HCT116 (cell line): Measurements from ENCODE around the gene FAM181A. TPM values are rescaled to one million over a fixed set of nuclear protein-coding genes. Genes with fewer than 3 reads are reported as not detected.

Experiments used
- ATAC-seq: fragments of 200-7000 bp; cut with Tn5 transposase; 2 replicates; pipeline ENCODE4 v1.9.1; 2020; ENCODE audit warnings: mild to moderate bottlenecking, moderate library complexity
- BruUV-seq: library from RNA; stranded (reverse); fragments of 400-500 nt; replicated peaks from 2 replicates; lab custom pipeline; 2021; lab: Mats Ljungman, UMichigan
- CTCF ChIA-PET: fragments of 300-600 bp; sonication (Branson Sonifier 250); formaldehyde crosslinking; loops from one replicate; lab custom pipeline; 2021; ENCODE audit warnings: antibody characterized with exemption; lab: Charles Lee
- POLR2A ChIA-PET: fragments of 300-600, 350-600 bp; sonication (Branson Sonifier 250); formaldehyde crosslinking; loops from one replicate; lab custom pipeline; 2021; ENCODE audit warnings: antibody characterized with exemption; lab: Charles Lee
- RAD21 ChIA-PET, 2 experiments: fragments of 300-600 bp; sonication (Branson Sonifier 250); formaldehyde crosslinking; loops; one replicate each; lab custom pipeline; 2023; ENCODE audit warnings: low total read pairs in 2 of 2; ENCODE audit not compliant: uncharacterized antibody in 2 of 2, unreplicated experiment in 2 of 2, low non-redundant PET in 1 of 2; lab: Charles Lee
- DNase-seq: peaks from one replicate; pipeline ENCODE4 v3.0.0-alpha.2; 2010; ENCODE audit warnings: low read depth, low spot score
- H2AFZ ChIP-seq: fragments of 200-600 bp; shearing (Covaris generic), sonication (generic); 2 replicates; pipeline ENCODE4 v1.6.1; 2017; ENCODE audit warnings: low read depth, mixed run types, mixed read lengths, antibody characterized with exemption, low read length; ENCODE audit not compliant: poor library complexity, severe bottlenecking
- H3K27ac ChIP-seq: 2 replicates; pipeline ENCODE4 v1.5.1; 2012; ENCODE audit warnings: low read depth, low read length
- H3K27me3 ChIP-seq: fragments of 200-600 bp; sonication (generic); 2 replicates; pipeline ENCODE4 v1.6.1; 2016; ENCODE audit warnings: mixed run types, low read length, mixed read lengths; ENCODE audit not compliant: insufficient read depth
- H3K36me3 ChIP-seq, 2 experiments: fragments of 200-500 bp in 1 of 2; fragments of 200-600 bp in 1 of 2; sonication (Bioruptor generic) in 1 of 2; sonication (generic) in 1 of 2; 2 replicates each; pipeline versions ENCODE4 v1.5.1 to v1.6.1; 2014 to 2016; ENCODE audit warnings: low read length in 2 of 2, inconsistent platforms in 1 of 2, mixed read lengths in 1 of 2, mixed run types in 1 of 2; ENCODE audit not compliant: insufficient read depth in 2 of 2, control insufficient read depth in 1 of 2
- H3K4me1 ChIP-seq, 2 experiments: fragments of 200-600 bp in 1 of 2; sonication (generic) in 1 of 2; 2 replicates each; pipeline versions ENCODE4 v1.5.1 to v1.6.1; 2012 to 2017; ENCODE audit warnings: low read length in 2 of 2, inconsistent platforms in 1 of 2, mild to moderate bottlenecking in 1 of 2, mixed read lengths in 1 of 2, mixed run types in 1 of 2, moderate library complexity in 1 of 2; ENCODE audit not compliant: insufficient read depth in 2 of 2, control insufficient read depth in 1 of 2
- H3K4me2 ChIP-seq: fragments of 200-600 bp; sonication (generic); 2 replicates; pipeline ENCODE4 v1.6.1; 2017; ENCODE audit warnings: mixed run types, low read length, mixed read lengths
- H3K4me3 ChIP-seq, 2 experiments: fragments of 200-600 bp in 1 of 2; sonication (generic) in 1 of 2; replicated peaks in 1 of 2; 2 replicates each; pipeline ENCODE4 v1.5.1; 2011 to 2016; ENCODE audit warnings: low read length in 2 of 2, control low read depth in 1 of 2, low read depth in 1 of 2, mild to moderate bottlenecking in 1 of 2, mixed read lengths in 1 of 2, mixed run types in 1 of 2
- H3K79me2 ChIP-seq: fragments of 200-600 bp; sonication (generic); 2 replicates; pipeline ENCODE4 v1.6.1; 2017; ENCODE audit warnings: mild to moderate bottlenecking, mixed run types, low read length, moderate library complexity, mixed read lengths; ENCODE audit not compliant: insufficient read depth
- H3K9ac ChIP-seq: fragments of 200-600 bp; sonication (generic); 2 replicates; pipeline ENCODE4 v1.6.1; 2016; ENCODE audit warnings: low read length, mixed read lengths
- H3K9me2 ChIP-seq: fragments of 200-600 bp; sonication (generic), shearing (Covaris generic); 2 replicates; pipeline ENCODE4 v1.6.1; 2017; ENCODE audit warnings: mixed run types, mild to moderate bottlenecking, moderate library complexity; ENCODE audit not compliant: insufficient read depth
- H3K9me3 ChIP-seq, 2 experiments: fragments of 200-500 bp in 1 of 2; fragments of 200-600 bp in 1 of 2; sonication (Bioruptor generic) in 1 of 2; sonication (generic) in 1 of 2; 2 replicates each; pipeline ENCODE4 v1.6.1; 2014 to 2017; ENCODE audit warnings: low read length in 2 of 2, mixed read lengths in 2 of 2, inconsistent platforms in 1 of 2, low read depth in 1 of 2, mild to moderate bottlenecking in 1 of 2, mixed run types in 1 of 2, moderate library complexity in 1 of 2; ENCODE audit not compliant: control insufficient read depth in 1 of 2, insufficient read depth in 1 of 2
- H4K20me1 ChIP-seq: fragments of 200-600 bp; sonication (generic), shearing (Covaris generic); 2 replicates; pipeline ENCODE4 v1.6.1; 2017; ENCODE audit warnings: mixed run types, mild to moderate bottlenecking, moderate library complexity; ENCODE audit not compliant: insufficient read depth
- CBX3 ChIP-seq: IDR thresholded peaks from 2 replicates; pipeline ENCODE4 v1.6.1; 2012; ENCODE audit warnings: low read depth
- EZH2 ChIP-seq: fragments of 200-600 bp; sonication (generic); IDR thresholded peaks from 2 replicates; pipeline ENCODE4 v1.6.1; 2017; ENCODE audit warnings: antibody characterized with exemption, mixed run types
- EZH2phosphoT487 ChIP-seq: fragments of 200-600 bp; IDR thresholded peaks from 2 replicates; pipeline ENCODE4 v1.6.1; 2018; ENCODE audit warnings: antibody characterized with exemption, borderline replicate concordance
- FOSL1 ChIP-seq: IDR thresholded peaks from 2 replicates; pipeline ENCODE4 v1.6.1; 2012; ENCODE audit warnings: low read depth
- intact Hi-C: fragments of 100-400 bp; cut with micrococcal nuclease; formaldehyde crosslinking; loops from 2 replicates; pipeline ENCODE4 v1.10.0; 2022
- total RNA-seq: library from RNA; stranded (reverse); gene quantifications from one replicate; pipeline ENCODE4 v1.2.1, GENCODE V29; 2021; ENCODE audit not compliant: unreplicated experiment

FAM181A gene
- total RNA-seq, 1 experiment from 2014 or later, result not detected

- Histone ChIP-seq H3K4me3 (no peak overlapping the region), H3K9me2 (no peaks in the 10 kb centered on the region), H3K27me3 (no peaks in the 10 kb centered on the region), H3K9me3 (no peaks in the 10 kb centered on the region; a peak in 1 of 4 replicates), H2AFZ (no peak overlapping the region), H3K4me1 (no peaks in the 10 kb centered on the region), H3K36me3 (no peaks in the 10 kb centered on the region), H3K9ac (no peak overlapping the region), H3K4me2 (no peak overlapping the region), H3K79me2 (no peaks in the 10 kb centered on the region), H4K20me1 (no peaks in the 10 kb centered on the region), H3K27ac (no peak overlapping the region)
- TF ChIP-seq CBX3, result no peak
- RAD21 ChIA-PET, result no interaction called here
- DNase-seq (no peak), ATAC-seq (no peak)
- intact Hi-C loops, result no loop called here
- BruUV-seq, result no TSS peak
- POLR2A ChIA-PET, result no interaction called here
- CTCF ChIA-PET, result no interaction called here
Measured at GRCh38 chr14:93916498-93916897, 10.6 kb upstream of the FAM181A start.

- TF ChIP-seq FOSL1 (no peak), EZH2 (no peak), EZH2phosphoT487 (no peak)
- TF ChIP-seq, all 23 proteins: peak for 0
- no peak overlapping the region for H3K4me3 ChIP-seq
- no peak overlapping the region for H2AFZ ChIP-seq
- no peak overlapping the region for H3K9ac ChIP-seq
- DNase-seq (no peak), ATAC-seq (no peak)
- intact Hi-C loops, result no loop called here
- RAD21 ChIA-PET, result no interaction called here
- H4K20me1 ChIP-seq, result no peaks in the 10 kb centered on the region
- BruUV-seq, result no TSS peak
- no peaks in the 10 kb centered on the region; a peak in 1 of 4 replicates for H3K9me3 ChIP-seq
- no peak overlapping the region for H3K27ac ChIP-seq
- CTCF ChIA-PET, result no interaction called here
- POLR2A ChIA-PET, result no interaction called here
- H3K79me2 ChIP-seq, result no peaks in the 10 kb centered on the region
- no peaks in the 10 kb centered on the region for H3K36me3 ChIP-seq
- no peaks in the 10 kb centered on the region for H3K27me3 ChIP-seq
- H3K9me2 ChIP-seq, result no peaks in the 10 kb centered on the region
- H3K4me1 ChIP-seq, result no peaks in the 10 kb centered on the region
- H3K4me2 ChIP-seq, result no peak overlapping the region
Measured at GRCh38 chr14:93917141-93917540, 10.0 kb upstream of the FAM181A start.
